ENCODE results near the gene BDKRB2.
"Not testable (repeated sequence)": the region's sequence is repeated elsewhere in the genome, so short reads cannot be mapped to it uniquely, and the experiment has no call there.

The BDKRB2 gene

DNA sequence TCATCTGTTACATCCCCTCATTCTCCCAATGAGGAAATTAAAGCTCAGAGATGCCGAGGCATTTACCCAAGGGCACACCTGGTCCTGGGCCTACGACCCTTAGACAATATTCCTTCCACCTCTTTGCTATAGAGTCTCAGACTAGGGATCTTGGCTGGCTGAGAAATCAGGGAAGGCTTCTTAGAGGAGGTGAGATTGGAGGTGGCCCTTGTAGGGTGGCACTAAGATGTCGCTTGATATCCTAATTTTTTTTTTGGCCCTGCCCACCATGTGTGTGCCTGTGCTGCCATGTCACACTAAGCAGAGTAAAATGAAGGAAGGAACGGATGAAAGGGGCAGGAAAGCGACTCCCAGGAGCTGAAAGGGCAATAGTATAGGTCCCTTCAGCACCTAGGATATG, 20.6 kb downstream of the BDKRB2 start:
- DNase-seq, result no peak

DNA sequence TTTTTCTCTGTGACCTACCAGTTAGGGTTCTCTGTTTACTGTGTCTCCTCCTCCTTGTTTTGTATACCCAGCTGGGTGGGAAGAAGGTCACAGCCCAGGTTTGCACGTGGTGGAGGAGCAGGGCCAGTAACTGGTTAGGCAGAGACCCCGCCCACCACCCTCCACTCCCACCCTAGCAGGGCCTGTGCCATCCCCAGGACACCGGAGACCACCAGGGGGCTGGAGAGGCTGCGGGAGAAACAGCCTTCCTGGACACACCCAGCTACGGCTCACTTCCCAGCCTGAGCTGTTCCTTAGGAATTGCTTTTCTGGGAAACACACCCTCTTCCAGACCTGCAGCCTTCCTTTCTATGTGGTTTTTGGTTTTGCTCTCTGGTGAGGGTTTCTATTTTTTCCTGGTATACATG, 21.1 kb downstream of the BDKRB2 start:
- DNase-seq, result no peak

- DNase-seq, result no peak
These were observed 22.8 kb downstream of the BDKRB2 start for GRCh38 chr14:96227428-96227827.

DNA sequence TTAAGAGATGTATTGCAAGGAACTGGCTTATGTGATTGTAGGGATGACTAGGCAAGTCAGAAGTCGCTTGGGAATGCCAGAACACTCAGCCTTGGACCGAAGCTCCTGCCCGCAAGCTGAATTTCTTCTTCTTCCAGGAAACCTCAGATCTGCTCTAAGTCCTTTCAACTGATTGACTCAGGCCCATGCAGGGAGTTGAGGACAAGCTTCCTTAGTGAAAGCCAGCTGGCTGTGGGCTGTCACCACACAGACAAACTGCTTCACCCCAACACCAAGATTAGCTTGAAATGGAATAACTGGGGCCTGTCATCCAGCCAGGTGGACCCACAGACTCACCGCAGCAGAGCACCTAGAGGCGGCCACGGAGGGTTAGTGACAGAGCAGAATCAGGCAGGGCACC, 24.7 kb downstream of the BDKRB2 start:
- no peak for DNase-seq

DNA sequence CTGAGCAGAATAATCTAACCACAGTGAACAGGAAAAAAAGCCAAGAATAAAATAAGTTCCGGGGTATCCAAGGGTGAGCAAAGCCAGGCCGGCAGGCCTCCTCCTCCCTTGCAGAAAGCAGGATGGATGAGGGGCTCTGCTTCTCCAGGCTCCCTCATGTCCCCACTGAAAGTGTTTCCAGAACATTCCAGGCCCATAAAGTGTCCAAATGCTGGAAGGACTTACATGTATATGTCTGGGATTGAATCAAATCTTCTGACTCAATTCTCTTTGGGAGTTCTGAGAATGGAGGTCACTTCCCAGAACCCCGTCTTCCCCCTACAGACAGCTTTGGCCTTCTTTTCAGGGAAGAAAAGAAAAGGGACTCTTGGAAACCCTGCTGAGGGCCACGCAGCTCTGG, 26.4 kb downstream of the BDKRB2 start:
- DNase-seq, result no peak

- DNase-seq, result no peak
These were observed 27.0 kb downstream of the BDKRB2 start for GRCh38 chr14:96231526-96232130.

DNA sequence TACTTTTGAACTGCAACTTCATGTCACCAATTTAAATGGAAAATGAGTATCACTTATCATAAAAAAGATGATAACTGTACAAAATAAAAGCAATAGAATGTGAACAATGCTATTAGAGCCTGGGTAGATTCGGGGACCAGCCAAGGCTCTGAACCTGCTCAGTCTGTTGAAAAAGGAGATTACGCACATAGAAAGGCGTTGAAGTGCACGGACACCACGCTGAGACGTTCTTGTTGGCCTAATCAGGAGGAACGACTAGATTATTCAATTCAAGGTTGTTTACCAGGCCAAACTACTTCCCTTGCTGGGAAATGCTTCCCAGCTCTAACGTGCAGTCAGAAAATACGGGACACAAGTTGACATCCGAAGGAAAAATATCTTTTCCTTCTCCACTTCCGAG, 27.9 kb downstream of the BDKRB2 start:
- DNase-seq, result no peak

DNA sequence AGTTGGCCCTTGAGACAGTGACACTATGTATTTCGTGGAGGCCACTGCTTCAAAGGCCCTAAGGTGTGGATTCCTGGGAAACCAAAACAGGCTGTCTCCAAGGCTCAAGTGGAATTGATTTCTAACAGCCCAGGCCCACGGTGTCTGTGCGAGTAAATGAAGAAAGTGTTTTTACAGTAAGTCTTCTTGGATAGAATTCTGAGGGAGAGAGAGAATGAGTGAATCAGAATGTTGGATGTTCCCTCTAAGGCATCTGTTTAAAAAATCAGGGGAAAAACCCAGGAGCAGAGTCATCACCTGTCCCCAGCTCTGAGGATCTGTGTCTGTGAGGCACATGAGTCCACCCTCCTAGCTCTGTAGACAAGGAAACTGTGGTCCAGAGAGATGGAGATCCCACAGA, 29.0 kb downstream of the BDKRB2 start:
- no peak for DNase-seq

GRCh38 chr14:96235426-96235825, 30.8 kb downstream of the BDKRB2 start:
- no peak for DNase-seq

DNA sequence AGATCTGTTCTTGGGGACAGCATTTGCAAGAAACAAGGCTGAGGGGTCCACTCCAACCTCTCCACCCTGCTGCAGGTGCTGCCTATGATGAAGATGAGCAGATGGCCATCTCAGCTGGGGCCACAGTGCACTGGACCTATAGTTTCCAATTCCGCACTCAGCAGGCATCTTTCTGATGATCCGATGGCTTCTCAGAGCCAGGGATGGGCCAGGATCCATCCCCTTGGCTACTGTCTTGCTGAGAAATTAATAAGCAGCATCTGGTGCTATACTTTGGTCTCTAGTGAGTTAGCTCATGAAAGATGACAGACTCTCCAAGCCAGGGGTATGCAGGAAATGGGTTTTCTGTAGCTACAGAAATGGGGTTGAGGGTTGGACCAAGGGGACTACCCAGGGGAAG, 33.0 kb downstream of the BDKRB2 start:
- DNase-seq, result no peak

GRCh38 chr14:96238676-96239265, 34.1 kb downstream of the BDKRB2 start:
- DNase-seq, result no peak

DNA sequence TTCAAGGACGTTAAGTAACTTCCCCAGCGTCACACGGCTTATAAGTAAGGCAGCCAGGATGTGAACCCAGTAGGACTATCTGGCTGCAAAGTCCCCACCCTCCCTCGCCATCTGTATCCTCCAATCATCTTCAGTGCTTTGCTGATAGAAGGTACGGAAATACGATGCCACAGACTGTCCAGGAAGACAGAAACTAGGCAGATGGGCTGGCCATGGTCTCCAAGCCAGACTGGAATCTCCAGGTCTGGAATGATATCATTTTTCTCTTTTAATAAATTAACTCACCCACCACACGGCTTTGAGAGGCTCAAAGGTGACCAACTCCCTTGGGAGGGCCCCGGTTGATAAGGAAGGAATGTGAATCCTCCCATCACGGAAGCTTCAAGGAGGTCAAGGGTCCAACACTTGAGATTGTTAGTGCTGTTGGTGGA, 35.1 kb downstream of the BDKRB2 start:
- DNase-seq, result no peak

GRCh38 chr14:96240641-96241040, 36.0 kb downstream of the BDKRB2 start:
- DNase-seq, result no peak

- no peak for DNase-seq
These were observed 37.5 kb downstream of the BDKRB2 start for GRCh38 chr14:96242126-96242525.

DNA sequence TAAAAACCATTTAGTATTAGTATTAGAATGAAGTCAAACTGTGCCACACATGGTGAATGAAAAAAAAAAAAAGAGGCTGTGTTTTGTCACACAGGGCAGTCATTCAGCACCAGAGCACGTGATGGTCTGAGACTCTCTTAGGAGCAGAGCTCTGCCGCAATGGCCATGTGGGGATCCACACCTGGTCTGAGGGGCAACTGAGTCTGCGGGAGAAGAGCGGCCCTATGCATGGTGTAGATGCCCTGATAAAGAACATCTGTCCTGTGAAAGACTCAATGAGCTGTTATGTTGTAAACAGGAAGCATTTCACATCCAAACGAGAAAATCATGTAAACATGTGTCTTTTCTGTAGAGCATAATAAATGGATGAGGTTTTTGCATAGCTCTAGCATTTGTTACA, 39.1 kb downstream of the BDKRB2 start:
- DNase-seq, result no peak

GRCh38 chr14:96245074-96245473, 40.4 kb downstream of the BDKRB2 start:
- DNase-seq, result not testable (repeated sequence)

- no peak for DNase-seq
These were observed 41.3 kb downstream of the BDKRB2 start for GRCh38 chr14:96245710-96246538.

DNA sequence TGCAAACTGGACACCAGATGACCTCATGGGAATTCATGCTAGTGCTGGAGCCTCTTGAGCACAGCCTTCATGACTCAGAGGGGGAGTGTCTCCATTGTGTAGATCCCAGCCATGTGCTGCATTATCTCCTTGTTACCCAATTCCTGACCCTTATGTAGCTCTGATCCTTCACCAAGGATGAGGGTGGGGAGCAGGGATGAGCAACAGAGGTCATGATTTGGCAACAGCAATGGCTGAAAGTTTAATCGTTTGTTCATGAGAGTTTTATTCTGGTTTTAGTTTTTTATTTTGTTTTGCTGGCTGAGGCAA, 41.9 kb downstream of the BDKRB2 start:
- no peak for DNase-seq

- DNase-seq, result no peak
These were observed 42.4 kb downstream of the BDKRB2 start for GRCh38 chr14:96247031-96247430.

DNA sequence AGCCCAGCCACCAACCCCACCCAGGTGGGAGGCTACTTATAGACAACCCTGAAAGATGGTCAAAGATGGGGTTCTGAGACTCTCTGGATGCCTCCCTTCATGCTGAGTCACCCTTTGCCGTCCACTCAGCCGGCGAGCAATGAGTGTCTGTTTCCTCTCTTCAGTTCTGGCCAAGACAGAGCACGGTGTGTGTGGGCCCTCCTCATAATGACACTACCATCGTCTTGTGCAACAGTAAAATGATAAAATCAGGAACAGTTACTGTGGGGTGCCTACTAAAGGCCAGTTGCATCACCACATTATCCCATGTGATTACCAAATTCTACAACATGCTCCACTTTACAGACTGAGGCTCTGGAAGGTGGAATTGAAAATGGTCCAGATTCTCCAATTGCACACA, 44.4 kb downstream of the BDKRB2 start:
- no peak for DNase-seq

GRCh38 chr14:96250485-96250884, 45.8 kb downstream of the BDKRB2 start:
- DNase-seq, result no peak

GRCh38 chr14:96251656-96252155, 47.1 kb downstream of the BDKRB2 start:
- DNase-seq, result no peak

DNA sequence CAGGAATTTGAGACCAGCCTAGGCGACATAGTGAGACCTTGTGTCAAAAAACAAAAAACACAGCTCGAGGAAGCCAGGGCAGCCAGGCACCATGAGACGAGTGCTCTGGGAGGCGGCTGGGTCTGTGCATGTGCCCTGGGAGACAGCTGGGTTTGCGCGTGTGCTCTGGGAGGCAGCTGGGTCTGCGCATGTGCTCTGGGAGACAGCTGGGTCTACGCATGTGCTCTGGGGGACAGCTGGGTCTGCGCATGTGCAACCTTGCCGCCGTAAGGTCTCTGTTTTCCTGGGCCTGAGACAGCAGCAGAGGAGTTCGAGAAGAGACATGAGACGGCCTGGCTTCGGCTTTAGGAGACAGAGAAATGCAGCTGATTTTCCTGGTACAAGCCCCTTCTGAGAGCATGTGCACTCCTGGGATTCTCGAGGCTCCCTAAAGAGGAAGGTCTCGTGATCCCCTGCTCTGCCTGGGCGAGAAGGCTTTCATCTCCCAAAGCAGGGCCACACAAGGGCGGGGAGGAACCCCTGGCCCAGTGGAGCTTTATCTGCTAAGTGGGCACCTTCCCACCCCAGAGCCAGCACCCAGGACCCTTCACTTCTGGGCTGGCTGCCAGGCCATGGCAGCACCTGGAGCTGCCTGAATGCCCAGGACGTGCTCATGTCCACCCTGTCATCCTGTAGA, 47.8 kb downstream of the BDKRB2 start:
- no peak for DNase-seq

Measured in activated naive CD4-positive, alpha-beta T cell treated with Interleukin-2 at 50 U/mL for 16 hours (primary cell).